ENCODE data around the gene AK6.

DNA sequence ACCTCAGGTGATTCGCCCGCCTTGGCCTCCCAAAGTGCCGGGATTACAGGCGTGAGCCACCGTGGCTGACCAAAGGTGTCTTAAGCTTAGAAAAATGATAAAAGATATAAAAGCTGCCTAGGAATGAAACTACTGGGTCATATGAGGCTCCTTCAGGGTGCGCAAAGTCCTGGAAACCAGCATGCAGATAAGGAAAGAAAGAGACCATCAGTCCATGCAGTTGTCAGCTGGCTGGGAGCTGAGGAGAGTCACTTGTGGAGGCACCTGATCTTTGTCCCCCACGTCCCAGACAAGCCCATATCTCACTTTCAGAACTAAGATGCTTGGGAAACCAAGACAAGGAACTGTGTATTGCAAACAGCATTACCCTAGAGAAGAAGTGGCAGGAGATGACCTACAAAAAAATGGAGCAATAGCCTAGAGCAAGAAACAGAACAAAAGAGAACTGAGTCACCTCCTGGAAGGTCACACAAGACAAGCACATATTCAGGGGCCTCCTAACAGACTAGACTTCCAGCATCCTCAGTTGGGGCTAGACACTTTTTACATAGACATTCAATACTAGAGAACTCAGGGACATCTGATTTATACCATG is 33.9 kb downstream of the AK6 start:
- TF ChIP-seq, protein P1, sequence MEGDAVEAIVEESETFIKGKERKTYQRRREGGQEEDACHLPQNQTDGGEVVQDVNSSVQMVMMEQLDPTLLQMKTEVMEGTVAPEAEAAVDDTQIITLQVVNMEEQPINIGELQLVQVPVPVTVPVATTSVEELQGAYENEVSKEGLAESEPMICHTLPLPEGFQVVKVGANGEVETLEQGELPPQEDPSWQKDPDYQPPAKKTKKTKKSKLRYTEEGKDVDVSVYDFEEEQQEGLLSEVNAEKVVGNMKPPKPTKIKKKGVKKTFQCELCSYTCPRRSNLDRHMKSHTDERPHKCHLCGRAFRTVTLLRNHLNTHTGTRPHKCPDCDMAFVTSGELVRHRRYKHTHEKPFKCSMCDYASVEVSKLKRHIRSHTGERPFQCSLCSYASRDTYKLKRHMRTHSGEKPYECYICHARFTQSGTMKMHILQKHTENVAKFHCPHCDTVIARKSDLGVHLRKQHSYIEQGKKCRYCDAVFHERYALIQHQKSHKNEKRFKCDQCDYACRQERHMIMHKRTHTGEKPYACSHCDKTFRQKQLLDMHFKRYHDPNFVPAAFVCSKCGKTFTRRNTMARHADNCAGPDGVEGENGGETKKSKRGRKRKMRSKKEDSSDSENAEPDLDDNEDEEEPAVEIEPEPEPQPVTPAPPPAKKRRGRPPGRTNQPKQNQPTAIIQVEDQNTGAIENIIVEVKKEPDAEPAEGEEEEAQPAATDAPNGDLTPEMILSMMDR (optimal IDR thresholded peaks at IDR 0.05 in 1 of 3, IDR thresholded peaks at IDR 0.05 in 1 of 3, conservative IDR thresholded peaks at IDR 0.05 in 1 of 3; ENCODE audit: extremely low read depth in 1 of 3, insufficient read depth in 2 of 3, low read length in 3 of 3): no peak
- TF ChIP-seq EZH2 (IDR thresholded peaks at IDR 0.05; ENCODE audit: low read length): no peak

Measured in keratinocyte (primary cell).